Measurements from ENCODE around the gene COL9A1. TPM values are rescaled to one million over a fixed set of nuclear protein-coding genes. Genes with fewer than 3 reads are reported as not detected.

Gene COL9A1
- total RNA-seq, 1 experiment from 2014 or later = not detected

DNA sequence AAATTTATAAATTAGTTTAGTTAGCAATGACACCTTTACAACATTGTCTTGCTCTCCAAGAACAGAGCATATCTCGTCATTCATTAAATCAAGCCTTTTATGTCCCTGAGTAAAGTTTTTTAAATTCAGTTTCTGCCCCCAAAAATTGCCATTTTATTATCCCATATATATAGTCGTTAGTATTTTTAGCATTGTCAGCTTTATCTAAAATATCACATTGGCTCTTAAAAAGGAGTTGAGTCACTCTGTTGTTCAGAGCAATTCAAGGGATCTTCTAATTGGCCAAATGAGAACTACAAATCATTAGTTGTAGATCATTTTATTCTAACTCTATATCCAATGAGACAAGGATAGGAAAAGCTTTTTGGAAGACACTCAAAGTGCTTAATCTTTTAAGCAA, 127.1 kb downstream of the COL9A1 start:
- intact Hi-C loops (cut with micrococcal nuclease; ENCODE audit: unreplicated experiment) = no loop called here

DNA sequence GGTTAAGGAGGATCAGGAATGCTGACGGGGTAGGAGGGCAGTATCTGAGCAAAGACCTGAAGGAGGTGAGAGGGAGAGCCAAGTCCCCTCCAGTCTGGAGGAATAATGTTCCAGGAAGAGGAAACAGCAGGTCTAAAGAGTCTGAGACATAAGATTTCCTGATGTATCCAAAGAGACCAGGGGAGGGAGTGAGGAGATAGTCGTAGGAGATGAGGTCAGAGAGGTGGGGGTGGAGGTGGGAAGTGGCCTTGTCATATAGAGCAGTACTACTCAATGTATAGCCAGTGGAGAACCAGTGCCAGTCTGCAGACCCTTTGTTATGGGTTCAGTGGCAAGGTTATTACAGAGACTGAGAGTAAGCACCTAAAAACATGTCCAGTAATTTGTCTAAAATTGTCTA, 130.6 kb downstream of the COL9A1 start:
- Mint-ChIP-seq H3K4me3 (ENCODE audit: unreplicated experiment) (no peak overlapping the region), H3K36me3 (ENCODE audit: insufficient read depth, unreplicated experiment) (no peaks in the 10 kb centered on the region), H3K27me3 (ENCODE audit: insufficient read depth, unreplicated experiment) (peaks cover 18% of the 10 kb centered on the region), H3K4me1 (ENCODE audit: low read depth, unreplicated experiment) (no peaks in the 10 kb centered on the region), H3K9me3 (ENCODE audit: unreplicated experiment) (no peaks in the 10 kb centered on the region), H3K27ac (ENCODE audit: unreplicated experiment) (no peak overlapping the region)
- Histone ChIP-seq H3K4me3 (ENCODE audit: low read depth, low read length) (no peak overlapping the region), H3K27me3 (replicated peaks; ENCODE audit: control insufficient read depth, insufficient read depth, low read length) (no peaks in the 10 kb centered on the region), H3K4me1 (no peaks in the 10 kb centered on the region), H3K36me3 (ENCODE audit: control insufficient read depth, insufficient read depth, low read length) (no peaks in the 10 kb centered on the region), H3K9me3 (no peaks in the 10 kb centered on the region)
- TF ChIP-seq, protein P1, sequence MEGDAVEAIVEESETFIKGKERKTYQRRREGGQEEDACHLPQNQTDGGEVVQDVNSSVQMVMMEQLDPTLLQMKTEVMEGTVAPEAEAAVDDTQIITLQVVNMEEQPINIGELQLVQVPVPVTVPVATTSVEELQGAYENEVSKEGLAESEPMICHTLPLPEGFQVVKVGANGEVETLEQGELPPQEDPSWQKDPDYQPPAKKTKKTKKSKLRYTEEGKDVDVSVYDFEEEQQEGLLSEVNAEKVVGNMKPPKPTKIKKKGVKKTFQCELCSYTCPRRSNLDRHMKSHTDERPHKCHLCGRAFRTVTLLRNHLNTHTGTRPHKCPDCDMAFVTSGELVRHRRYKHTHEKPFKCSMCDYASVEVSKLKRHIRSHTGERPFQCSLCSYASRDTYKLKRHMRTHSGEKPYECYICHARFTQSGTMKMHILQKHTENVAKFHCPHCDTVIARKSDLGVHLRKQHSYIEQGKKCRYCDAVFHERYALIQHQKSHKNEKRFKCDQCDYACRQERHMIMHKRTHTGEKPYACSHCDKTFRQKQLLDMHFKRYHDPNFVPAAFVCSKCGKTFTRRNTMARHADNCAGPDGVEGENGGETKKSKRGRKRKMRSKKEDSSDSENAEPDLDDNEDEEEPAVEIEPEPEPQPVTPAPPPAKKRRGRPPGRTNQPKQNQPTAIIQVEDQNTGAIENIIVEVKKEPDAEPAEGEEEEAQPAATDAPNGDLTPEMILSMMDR (IDR thresholded peaks at IDR 0.05; ENCODE audit: insufficient read depth in 1 of 2, low read depth in 1 of 2, low read length in 1 of 2, severe bottlenecking in 1 of 2, unreplicated experiment in 1 of 2) = no peak
- intact Hi-C loops (cut with micrococcal nuclease; ENCODE audit: unreplicated experiment) = no loop called here
- DNase-seq = no peak
- POLR2A ChIA-PET = no interaction called here
- CTCF ChIA-PET = no interaction called here
- BruUV-seq (replicated peaks) = no TSS peak

More for the DNA sequence above, 127.1 kb downstream of the COL9A1 start:
- DNase-seq = no peak
- H3K27me3 Mint-ChIP-seq (ENCODE audit: insufficient read depth, unreplicated experiment) = peaks cover 18% of the 10 kb centered on the region
- ChIA-PET POLR2A (no interaction called here), CTCF (interaction anchor here (0.6 kb wide), 1 partner anchor 780 kb away, joined by 4 read pairs; no protein-coding TSS in a partner anchor)
- Histone ChIP-seq H3K4me1 (no peaks in the 10 kb centered on the region), H3K9me3 (no peaks in the 10 kb centered on the region), H3K4me3 (ENCODE audit: low read depth, low read length) (no peak overlapping the region), H3K36me3 (ENCODE audit: control insufficient read depth, insufficient read depth, low read length) (no peaks in the 10 kb centered on the region), H3K27me3 (replicated peaks; ENCODE audit: control insufficient read depth, insufficient read depth, low read length) (no peaks in the 10 kb centered on the region)
- no peaks in the 10 kb centered on the region for H3K4me1 Mint-ChIP-seq (ENCODE audit: low read depth, unreplicated experiment)
- TF ChIP-seq, protein P1 (IDR thresholded peaks at IDR 0.05; ENCODE audit: insufficient read depth in 1 of 2, low read depth in 1 of 2, low read length in 1 of 2, severe bottlenecking in 1 of 2, unreplicated experiment in 1 of 2) = no peak
- H3K36me3 Mint-ChIP-seq (ENCODE audit: insufficient read depth, unreplicated experiment) = no peaks in the 10 kb centered on the region
- BruUV-seq (replicated peaks) = no TSS peak
- H3K27ac Mint-ChIP-seq (ENCODE audit: unreplicated experiment) = no peak overlapping the region
- no peaks in the 10 kb centered on the region for H3K9me3 Mint-ChIP-seq (ENCODE audit: unreplicated experiment)
- no peak overlapping the region for H3K4me3 Mint-ChIP-seq (ENCODE audit: unreplicated experiment)

GRCh38 chr6:70171236-70171635, 131.6 kb downstream of the COL9A1 start:
- ChIA-PET POLR2A (no interaction called here), CTCF (no interaction called here)
- Histone ChIP-seq H3K4me1 (no peaks in the 10 kb centered on the region), H3K9me3 (no peaks in the 10 kb centered on the region), H3K27me3 (replicated peaks; ENCODE audit: control insufficient read depth, insufficient read depth, low read length) (no peaks in the 10 kb centered on the region; the same call in 1 of the 2 replicates), H3K4me3 (ENCODE audit: low read depth, low read length) (no peak overlapping the region), H3K36me3 (ENCODE audit: control insufficient read depth, insufficient read depth, low read length) (no peaks in the 10 kb centered on the region)
- Mint-ChIP-seq H3K4me3 (ENCODE audit: unreplicated experiment) (no peak overlapping the region), H3K4me1 (ENCODE audit: low read depth, unreplicated experiment) (no peaks in the 10 kb centered on the region), H3K9me3 (ENCODE audit: unreplicated experiment) (no peaks in the 10 kb centered on the region), H3K27me3 (ENCODE audit: insufficient read depth, unreplicated experiment) (peaks cover 18% of the 10 kb centered on the region), H3K27ac (ENCODE audit: unreplicated experiment) (no peak overlapping the region), H3K36me3 (ENCODE audit: insufficient read depth, unreplicated experiment) (no peaks in the 10 kb centered on the region)
- BruUV-seq (replicated peaks) = no TSS peak
- intact Hi-C loops (cut with micrococcal nuclease; ENCODE audit: unreplicated experiment) = no loop called here
- DNase-seq = no peak
- TF ChIP-seq, protein P1 (IDR thresholded peaks at IDR 0.05; ENCODE audit: insufficient read depth in 1 of 2, low read depth in 1 of 2, low read length in 1 of 2, severe bottlenecking in 1 of 2, unreplicated experiment in 1 of 2) = no peak
